Neutrophil (primary cell): ENCODE data around the gene ADRM1.

Source experiments
- H3K27ac ChIP-seq: fragments of 200-600 bp; sonication (generic); 2 replicates; pipeline ENCODE4 v1.5.1; 2016; ENCODE audit warnings: mild to moderate bottlenecking, moderate library complexity
- H3K27me3 ChIP-seq: fragments of 200-600 bp; sonication (generic); 2 replicates; pipeline ENCODE4 v1.6.0; 2016; ENCODE audit warnings: mild to moderate bottlenecking
- H3K36me3 ChIP-seq: fragments of 200-600 bp; sonication (generic); 2 replicates; pipeline ENCODE4 v1.5.1; 2017
- H3K4me1 ChIP-seq, 2 experiments: fragments of 200-600 bp in 1 of 2; sonication (generic) in 1 of 2; 1 replicate in 1 of 2; 2 replicates in 1 of 2; pipeline versions ENCODE4 v1.5.1 to v1.6.1; 2013 to 2016; ENCODE audit warnings: low read depth in 1 of 2, low read length in 1 of 2, mild to moderate bottlenecking in 1 of 2, moderate library complexity in 1 of 2; ENCODE audit not compliant: control insufficient read depth in 1 of 2, insufficient read depth in 1 of 2
- H3K4me3 ChIP-seq, 2 experiments: fragments of 200-600 bp in 1 of 2; sonication (generic) in 1 of 2; 1 replicate in 1 of 2; 2 replicates in 1 of 2; pipeline ENCODE4 v1.5.1; 2013 to 2016; ENCODE audit warnings: low read depth in 1 of 2, low read length in 1 of 2, mild to moderate bottlenecking in 1 of 2, moderate library complexity in 1 of 2
- H3K9me3 ChIP-seq: fragments of 200-600 bp; sonication (generic); 2 replicates; pipeline ENCODE4 v1.5.1; 2016
- TF ChIP-seq, protein P1 (sequence below): fragments of 200-600 bp; sonication (generic); IDR thresholded peaks from 2 replicates; pipeline ENCODE4 v1.5.1; 2016; ENCODE audit warnings: antibody characterized with exemption

The ADRM1 gene

DNA sequence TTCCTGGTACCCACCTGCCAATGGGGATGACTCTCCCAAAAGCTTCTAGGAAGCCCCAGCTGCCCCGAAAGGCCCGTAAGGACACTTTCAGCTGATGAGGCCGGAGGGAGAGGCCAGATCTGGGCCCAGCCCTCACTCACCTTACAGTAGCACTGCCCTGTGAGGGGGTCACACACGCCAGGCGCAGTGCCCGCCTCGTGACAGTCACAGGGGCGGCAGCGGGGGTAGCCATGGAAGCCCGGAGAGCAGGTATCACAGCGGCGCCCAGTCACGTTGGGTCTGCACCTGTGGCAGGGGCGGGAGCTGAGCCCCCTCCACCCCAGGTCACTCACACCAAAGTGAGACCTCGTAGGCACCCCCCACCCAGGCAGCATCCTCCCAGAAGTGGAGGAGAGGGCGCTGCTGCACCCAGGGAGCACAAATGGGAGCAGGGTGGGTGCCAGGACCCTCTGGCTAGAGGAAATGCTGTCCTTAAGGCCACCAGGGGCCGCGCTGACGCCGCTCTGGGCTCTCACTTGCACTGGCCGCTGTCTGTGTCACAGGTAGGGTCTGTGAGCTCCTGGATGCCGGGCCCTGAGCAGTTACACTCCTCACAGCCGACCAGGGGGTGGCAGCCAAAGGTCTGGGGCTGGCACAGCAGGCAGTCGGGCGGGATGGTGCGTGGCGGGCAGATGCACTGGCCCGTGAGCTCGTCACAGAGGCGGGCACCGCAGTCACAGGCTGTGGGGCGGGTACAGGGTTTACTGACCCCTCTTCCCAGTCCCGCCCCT is 25.1 kb downstream of the ADRM1 start:
- TF ChIP-seq, protein P1, sequence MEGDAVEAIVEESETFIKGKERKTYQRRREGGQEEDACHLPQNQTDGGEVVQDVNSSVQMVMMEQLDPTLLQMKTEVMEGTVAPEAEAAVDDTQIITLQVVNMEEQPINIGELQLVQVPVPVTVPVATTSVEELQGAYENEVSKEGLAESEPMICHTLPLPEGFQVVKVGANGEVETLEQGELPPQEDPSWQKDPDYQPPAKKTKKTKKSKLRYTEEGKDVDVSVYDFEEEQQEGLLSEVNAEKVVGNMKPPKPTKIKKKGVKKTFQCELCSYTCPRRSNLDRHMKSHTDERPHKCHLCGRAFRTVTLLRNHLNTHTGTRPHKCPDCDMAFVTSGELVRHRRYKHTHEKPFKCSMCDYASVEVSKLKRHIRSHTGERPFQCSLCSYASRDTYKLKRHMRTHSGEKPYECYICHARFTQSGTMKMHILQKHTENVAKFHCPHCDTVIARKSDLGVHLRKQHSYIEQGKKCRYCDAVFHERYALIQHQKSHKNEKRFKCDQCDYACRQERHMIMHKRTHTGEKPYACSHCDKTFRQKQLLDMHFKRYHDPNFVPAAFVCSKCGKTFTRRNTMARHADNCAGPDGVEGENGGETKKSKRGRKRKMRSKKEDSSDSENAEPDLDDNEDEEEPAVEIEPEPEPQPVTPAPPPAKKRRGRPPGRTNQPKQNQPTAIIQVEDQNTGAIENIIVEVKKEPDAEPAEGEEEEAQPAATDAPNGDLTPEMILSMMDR, result no peak
- H3K4me3 ChIP-seq, result no peak overlapping the region
- H3K36me3 ChIP-seq, result no peaks in the 10 kb centered on the region
- no peak overlapping the region for H3K27ac ChIP-seq
- no peaks in the 10 kb centered on the region for H3K4me1 ChIP-seq
- no peaks in the 10 kb centered on the region for H3K9me3 ChIP-seq
- no peaks in the 10 kb centered on the region for H3K27me3 ChIP-seq

- H3K36me3 ChIP-seq, result no peaks in the 10 kb centered on the region
- no peaks in the 10 kb centered on the region for H3K27me3 ChIP-seq
- H3K27ac ChIP-seq, result no peak overlapping the region
- H3K9me3 ChIP-seq, result no peaks in the 10 kb centered on the region
- no peaks in the 10 kb centered on the region for H3K4me1 ChIP-seq
- H3K4me3 ChIP-seq, result no peak overlapping the region
- TF ChIP-seq, protein P1, result no peak
Measured at GRCh38 chr20:62328684-62329388, 26.0 kb downstream of the ADRM1 start.

DNA sequence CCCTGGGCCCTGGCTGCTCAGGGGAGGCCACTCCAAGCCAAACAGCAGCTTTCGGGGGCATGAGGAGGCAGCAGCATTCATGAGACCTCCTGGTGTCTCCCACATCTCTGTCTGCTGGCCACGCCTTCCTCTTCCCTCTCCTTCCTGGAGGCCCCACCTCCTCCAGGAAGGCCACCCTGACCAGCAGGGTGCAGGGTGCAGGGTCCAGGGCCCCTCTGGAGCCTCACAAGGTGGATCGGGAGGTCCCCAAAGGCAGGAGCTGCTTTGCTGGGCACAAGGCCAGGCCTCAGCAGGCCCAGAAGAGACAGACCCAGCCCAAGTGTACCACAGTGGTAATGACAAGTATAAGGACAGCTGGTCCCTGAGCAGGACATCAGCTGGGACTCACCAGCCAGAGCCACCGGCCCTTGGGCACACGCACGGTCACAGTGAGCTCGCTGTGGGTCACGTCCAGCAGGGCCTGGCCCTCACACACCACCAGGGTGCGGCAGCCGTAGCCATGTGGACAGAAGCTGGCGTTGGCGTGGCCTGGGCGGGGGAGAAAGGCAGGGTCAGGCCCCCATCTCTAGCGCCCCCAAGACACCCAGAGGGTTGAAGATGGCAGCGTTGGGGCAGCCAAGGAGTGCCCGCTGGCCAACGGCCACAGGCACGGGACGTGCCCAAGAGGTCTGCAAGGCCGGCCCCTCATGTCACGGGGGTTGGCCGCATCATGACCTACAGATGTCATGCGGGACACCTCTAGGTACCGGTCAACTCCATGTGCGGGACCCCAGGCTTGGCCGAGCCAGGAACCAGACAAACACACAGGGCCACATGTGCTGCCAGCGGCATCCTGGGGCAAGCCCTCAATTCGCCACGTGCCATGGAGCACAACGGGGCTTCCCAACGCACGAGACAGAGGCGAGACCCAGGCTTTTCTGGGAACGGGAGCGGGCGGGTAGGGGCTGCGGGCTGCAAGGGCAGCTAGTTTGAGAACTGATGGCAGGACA is 26.9 kb downstream of the ADRM1 start:
- Histone ChIP-seq H3K27me3 (no peaks in the 10 kb centered on the region), H3K36me3 (no peaks in the 10 kb centered on the region), H3K27ac (no peak overlapping the region), H3K4me1 (no peaks in the 10 kb centered on the region), H3K9me3 (no peaks in the 10 kb centered on the region), H3K4me3 (no peak overlapping the region)
- TF ChIP-seq, protein P1, result no peak

GRCh38 chr20:62330576-62331317 is 27.9 kb downstream of the ADRM1 start:
- Histone ChIP-seq H3K9me3 (no peaks in the 10 kb centered on the region), H3K4me1 (no peaks in the 10 kb centered on the region), H3K27ac (no peak overlapping the region), H3K4me3 (no peak overlapping the region), H3K27me3 (no peaks in the 10 kb centered on the region), H3K36me3 (no peaks in the 10 kb centered on the region)
- TF ChIP-seq, protein P1, result no peak

DNA sequence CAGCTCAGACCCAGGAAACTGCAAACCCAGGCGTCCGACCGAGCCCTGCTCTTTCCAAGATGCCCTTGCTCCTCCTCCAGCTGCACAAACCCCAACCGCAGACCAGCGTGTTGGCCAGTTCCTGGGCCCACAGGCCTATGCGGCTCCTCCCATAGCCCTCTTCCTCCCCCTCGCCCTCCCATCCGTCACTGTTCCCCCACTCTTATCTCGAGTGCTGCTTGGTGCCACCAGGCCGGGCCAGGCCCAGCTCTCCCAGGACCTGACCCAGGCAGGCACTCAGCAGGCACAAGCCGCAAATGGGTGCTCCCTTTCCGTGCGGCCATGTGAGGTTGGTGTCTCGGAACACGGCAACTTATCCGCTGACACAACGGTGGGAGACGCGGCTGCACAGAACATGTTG is 28.6 kb downstream of the ADRM1 start:
- no peaks in the 10 kb centered on the region for H3K36me3 ChIP-seq
- H3K4me3 ChIP-seq, result no peak overlapping the region
- no peaks in the 10 kb centered on the region for H3K9me3 ChIP-seq
- TF ChIP-seq, protein P1, result no peak
- H3K4me1 ChIP-seq, result no peaks in the 10 kb centered on the region
- H3K27ac ChIP-seq, result no peak overlapping the region
- no peaks in the 10 kb centered on the region for H3K27me3 ChIP-seq
